ENCODE results near the gene RPSA.
"Not testable (repeated sequence)": the region's sequence is repeated elsewhere in the genome, so short reads cannot be mapped to it uniquely, and the experiment has no call there.

The RPSA gene

DNA sequence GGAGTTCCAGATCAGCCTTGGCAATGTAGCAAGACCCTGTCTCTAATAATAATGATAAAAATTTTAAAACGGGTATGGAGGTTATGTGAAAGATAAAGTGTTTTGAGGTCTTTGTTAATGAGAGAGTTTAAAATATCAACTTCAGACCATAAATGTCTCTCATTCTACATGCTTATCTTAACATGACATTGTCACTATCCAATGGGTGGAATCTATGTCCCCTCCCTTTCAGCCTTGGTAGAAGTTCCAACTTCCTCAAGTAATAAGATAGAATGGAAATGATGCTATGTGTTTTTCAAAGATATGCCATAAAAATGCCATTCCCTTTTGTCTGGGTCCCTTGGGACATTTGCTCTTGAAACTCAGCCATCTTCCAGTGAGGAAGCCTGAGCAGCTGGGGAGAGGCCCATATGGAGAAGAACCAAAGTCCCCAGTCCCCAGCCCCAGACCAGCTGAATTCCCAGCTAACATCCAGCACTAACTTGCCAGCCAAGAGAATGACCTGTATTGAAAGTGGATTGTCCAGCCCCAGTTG lies 17.0 kb downstream of the RPSA start:
- no peak for DNase-seq

DNA sequence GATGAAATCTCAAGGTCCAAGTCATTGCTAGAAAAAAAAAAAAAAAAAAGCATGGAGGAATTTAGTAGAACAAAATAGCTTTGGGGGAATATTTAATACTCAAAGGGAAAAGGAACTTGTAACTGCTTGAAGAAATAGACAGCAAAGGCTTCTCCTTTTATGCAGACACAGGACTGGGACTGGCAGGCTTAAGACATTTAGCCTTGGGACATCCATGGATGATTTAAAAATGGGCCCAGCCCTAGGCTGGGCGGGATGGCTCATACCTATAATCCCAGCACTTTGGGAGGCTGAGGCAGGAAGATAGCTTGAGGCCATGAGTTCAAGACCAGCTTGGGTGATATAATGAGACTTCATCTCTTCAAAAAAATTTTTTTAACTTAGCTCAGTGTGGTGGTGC lies 19.8 kb downstream of the RPSA start:
- DNase-seq, result no peak

DNA sequence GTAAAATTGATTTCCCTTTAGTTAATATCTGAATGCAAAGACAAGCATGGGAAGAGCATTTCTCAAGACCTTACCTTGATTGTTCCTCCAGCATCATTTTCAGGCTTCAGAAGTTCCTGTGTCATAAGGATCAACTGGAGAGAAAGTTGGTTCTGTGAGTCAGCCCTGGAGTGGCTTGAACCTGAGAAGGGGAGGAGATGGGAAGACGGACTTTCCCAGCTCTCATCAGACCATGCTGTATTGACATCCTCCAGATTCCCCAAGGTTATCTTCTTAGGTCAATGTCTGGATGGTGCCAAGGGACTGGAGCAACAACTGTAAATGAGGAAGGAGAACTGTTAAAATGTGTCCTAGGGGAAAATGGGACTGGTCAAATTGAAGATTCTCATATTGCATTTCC lies 21.0 kb downstream of the RPSA start:
- DNase-seq, result no peak

DNA sequence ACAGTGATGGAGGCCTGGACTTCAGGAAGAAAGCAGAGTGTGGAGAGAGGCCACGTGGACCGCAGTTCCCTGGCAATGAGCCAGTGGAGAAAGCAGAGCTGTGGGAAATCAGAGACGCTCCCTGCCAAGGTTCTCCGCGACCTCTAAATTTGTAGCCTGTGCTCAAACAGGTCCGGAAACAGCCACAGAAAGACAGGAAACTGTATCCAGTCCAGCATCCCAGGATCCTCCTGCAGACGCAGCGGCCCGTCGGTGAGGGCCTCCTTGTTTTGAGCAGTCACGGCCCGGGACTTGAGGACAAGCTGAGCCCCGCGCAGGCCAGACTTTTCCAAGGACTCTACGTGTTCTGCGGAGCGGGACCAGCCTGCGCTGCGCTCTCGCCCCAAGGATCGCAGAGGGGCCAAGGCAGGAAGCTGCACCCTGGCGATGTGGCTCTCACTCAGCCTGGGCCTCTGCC lies 22.3 kb downstream of the RPSA start:
- no peak for DNase-seq

DNA sequence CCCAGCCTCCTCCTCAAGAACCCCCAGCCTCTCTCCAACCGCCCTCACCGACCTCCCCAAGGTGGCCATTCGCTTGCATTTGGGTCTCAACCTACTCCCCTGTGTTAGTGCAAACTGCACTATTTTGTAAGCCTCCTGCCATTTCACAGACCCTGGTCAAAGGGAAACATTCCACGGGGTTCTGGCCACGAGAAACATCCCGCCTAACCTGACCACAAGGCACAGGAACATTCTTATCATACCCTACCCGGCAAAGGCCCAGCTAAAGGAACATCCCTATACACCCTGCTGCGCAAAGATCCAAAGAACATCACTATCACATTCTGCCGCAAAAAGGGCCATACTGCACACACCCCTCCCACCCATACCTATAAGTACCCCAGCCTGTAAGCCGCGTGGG lies 22.9 kb downstream of the RPSA start:
- DNase-seq, result no peak

DNA sequence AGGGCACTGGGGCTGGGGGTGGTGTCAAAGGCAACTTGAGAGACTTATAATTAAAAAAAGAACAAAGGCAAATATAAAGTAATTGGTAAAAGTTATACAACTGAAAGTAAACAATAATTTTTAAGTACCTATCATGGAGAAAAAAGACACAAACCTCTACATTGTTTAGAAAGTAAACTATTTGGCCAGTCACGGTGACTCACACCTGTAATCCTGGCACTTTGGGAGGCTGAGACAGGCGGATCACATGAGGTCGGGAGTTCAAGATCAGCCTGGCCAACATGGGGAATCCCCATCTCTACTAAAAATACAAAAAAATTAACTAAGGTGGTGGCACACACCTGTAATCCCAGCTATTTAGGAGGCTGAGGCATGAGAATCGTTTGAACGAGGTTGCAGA lies 25.8 kb downstream of the RPSA start:
- DNase-seq, result no peak

DNA sequence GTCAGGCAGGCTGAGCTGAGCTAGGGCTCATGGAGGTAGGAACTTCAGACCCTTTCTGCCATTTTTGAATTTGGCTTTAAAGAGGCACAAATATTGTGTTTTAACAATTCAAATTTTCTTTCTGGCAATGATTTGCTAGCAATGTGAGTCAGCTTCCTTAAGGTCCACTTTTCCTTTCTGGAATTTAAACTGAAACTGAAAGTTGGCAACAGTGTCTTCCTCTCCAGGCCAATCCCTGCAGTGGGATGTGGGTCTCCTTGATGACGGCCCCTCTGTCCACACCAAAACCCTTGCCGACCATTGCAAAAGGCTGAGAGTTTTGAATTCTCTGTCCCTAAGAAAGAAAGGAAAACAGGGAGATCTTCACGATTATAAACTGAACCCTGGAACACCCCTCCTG lies 27.1 kb downstream of the RPSA start:
- no peak for DNase-seq

DNA sequence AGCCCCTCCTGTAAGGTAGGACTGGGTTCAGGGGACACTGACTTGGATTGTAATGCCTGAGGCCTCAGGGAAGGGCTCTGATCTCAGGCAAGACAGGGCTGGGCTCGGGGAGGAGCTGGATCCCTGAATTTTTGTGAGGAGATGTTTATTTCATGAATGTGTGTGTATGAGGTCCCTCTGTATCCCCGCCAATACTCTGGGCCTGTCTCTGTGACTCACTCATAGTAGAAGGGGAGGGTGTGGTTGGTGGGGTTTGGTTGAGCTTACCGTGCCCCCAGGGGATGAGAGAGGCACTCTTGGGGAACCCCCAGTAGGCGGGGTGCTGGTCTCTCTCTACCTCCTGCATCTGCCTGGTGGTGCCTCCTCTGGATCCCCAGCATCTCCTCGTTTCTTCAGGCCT lies 28.1 kb downstream of the RPSA start:
- DNase-seq, result no peak

DNA sequence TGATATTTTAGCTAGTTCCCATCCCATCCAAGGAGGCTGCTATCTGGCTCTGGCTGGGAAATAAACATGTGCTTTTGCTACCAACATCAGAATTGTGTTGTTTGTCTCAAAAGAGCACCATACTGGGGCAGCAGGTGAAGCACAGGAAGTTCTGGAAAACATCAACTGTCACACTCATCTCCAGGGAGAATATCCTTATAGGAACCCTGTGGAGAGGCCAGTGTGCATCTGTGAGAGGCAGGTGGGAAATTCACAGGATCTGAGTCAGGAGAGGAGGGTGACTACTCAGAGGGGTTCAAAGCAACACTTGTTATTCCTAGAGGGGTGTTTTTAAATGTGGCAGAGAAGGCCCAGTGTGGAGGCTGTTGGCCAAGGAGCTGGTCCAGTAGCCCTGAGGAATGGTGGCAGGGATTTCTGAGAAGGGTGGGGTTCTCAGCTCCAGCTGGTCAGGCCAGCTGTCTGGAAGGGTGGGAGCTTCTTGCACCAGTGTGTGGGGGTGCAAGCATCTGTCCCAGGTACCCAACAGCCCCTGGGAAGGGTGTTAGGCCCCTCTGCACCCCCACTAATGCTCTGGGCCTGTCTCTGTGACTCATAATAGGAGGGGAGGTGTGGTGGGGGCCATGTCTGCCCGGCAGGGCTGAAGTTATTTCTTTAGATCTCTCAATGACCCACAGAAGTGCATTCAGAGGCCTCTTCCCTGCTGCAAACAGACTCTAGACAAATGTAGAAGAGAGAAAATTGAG lies 28.7 kb downstream of the RPSA start:
- no peak for DNase-seq

DNA sequence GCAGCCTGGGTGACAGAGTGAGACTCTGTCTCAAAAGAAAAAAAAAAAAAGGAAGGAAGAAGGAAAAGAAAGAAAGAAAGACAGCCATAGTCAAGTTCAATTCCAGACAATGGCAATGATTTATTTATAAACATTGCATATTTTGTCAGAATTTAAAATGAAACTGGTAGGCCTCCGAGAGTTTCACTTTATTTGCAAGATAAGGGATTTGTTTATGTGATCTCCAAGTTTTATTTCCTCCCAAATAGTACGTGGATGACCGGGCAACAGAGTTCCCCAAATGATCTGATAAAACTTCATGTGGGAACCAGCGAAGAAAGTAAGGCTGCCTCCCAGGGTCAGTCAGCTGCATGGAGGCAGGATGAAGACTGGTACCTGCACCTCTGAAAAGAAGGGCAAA lies 32.4 kb downstream of the RPSA start:
- DNase-seq, result no peak

DNA sequence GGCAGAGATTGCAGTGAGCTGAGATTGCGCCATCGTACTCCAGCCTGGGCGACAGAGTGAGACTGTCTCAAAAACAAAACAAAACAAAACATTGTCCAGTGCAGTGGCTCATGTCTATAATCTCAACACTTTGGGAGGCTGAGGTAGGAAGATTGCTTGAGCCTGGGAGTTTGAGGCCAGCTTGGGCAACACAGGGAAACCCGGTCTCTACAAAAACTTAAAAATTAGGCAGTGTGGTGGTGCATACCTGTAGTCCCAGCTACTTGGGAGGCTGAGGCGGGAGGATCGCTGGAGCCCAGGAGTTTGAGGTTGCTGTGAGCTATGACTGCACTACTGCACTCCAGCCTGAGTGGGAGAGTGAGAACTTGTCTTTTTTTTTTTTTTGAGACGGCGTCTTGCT lies 33.8 kb downstream of the RPSA start:
- DNase-seq, result no peak

DNA sequence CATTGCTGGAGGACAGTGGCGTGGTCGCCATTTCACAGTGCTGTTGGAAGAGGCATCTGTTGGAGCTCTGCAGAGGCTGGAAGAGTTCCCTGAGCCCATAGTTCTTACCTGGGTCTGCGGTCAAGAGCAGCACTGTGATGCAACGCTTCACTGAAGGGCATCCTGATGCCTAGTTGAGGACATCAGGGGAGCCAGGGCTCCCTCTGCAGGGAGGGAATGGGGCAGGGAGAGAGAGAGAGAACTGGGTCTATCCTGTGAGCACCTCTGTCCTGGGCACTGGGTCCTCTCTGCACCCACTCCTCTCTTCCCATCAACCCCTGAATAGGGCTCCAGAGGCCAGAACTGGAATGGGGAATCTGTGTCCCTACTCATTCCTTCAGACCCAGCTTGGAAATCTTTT lies 37.0 kb downstream of the RPSA start:
- DNase-seq, result peak; percentile 42

DNA sequence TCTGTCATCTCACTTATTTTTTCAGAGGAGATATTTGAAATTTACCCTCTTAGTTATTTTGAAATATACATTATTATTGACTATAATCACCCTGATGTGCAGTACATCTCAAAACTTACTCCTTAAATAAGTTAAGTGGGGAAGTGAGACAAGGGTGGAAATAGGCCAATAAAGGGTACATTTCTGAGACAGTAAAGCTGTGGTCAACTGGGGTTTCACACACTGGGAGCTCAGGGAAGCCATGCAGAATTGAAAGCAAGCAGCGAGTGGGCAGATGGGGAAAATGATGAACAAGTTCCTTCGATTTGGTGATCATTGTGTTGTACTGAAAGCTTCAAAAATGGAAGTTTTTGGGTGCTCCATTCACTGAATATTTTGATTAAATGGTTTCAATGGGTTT lies 39.4 kb downstream of the RPSA start:
- DNase-seq, result no peak

DNA sequence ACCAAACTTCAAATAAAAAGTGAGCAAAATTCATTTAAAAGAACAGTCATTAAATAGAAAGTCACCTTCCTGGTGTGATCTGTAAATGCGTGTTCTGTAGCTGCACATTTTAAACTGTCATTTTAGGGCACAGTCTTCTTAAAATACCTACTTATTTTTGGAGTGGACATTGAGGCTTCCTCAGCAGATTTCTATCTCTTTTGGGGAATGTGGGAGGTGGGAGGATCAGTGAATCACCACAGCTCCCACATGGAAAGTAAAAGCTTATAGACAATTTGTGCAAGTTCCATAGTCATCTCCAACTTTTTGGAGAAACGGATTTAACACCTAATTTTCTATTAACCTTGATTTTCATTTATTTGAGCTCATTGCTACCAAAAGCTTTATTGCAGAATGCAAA lies 39.9 kb downstream of the RPSA start:
- DNase-seq, result no peak

DNA sequence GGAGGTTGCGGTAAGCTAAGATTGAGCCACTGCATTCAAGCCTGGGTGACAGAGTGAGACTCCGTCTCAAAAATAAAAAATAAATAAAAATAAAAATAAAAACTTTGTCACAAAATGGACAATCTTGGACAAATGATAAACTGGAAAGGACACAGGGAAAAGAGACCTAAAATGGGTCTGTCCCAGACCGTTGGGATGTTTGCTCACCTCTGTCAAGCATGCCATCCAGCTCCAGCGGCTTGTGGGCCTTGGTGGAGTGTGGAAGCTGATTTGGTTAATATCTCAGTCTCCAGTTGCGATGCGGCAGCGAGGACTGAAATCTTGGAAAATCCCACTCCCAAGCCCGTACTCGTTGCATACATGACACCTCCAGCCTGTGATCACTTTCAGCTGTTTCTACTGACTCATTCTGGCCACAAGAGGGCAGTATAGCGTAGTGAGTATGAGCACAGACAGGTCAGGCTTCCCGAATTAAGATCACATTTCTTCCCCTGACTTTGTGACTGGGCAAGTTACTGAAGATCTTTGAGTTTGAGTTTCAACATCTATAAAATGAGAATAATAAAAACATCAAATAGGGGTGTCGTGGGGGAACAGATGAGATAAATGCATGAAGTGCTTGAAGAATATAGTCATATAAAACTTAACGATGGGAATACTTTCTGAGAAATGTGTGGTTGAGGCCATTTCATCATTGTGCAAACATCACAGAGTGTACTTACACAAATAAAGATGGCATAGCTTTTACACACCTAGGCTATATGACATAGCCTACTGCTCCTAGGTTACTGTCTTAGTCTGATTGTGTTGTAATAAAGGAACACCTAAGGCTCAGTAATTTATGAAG lies 41.3 kb downstream of the RPSA start:
- DNase-seq, result peak; percentile 89

DNA sequence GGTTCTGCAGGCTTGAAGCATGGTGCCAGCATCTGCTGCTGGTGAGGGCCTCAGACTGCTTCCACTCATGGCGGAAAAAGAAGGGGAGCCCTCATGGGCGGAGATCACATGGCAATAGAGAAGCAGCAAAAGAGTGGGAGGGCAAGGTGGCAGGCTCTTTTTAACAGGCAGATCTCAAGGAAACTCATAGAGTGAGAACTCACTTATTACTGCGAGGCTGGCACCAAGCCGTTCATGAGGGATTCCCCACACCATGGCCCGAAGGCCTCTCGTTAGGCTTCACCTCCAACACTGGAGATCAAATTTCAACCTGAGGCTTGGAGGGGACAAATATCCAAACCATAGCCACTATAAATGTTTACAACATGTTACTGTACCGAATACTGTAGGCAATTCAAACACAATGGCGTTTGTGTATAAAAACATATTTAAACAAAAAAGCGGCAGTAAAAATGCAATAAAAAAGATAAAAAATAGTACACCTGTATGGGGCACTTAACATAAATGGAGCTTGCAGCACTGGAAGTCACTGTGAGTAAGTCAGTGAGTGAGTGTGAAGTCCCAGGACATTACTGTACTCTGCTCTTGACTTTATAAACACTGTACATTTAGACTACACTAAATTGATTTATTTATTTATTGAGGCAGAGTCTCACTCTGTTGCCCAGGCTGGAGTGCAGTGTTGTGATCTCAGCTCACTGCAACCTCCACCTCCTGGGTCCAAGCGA lies 42.1 kb downstream of the RPSA start:
- DNase-seq, result no peak

DNA sequence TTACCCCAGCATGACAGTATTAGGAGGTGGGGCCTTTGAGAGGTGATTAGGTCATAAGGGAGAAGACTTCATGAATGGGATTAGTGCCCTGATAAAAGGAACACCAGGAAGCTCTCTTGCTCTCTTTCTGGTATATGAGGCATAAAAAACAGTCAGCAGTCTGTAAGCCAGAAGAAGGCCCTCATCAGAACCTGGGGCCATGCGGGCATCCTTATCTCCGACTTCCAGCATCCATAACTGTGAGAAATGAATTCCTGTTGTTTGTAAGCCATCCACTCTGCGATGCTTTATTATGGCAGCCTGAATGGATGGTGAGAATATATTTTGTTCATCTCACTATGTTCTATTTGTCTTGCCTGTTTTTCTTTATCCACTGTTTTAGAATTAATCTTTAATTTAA lies 43.3 kb downstream of the RPSA start:
- no peak for DNase-seq

DNA sequence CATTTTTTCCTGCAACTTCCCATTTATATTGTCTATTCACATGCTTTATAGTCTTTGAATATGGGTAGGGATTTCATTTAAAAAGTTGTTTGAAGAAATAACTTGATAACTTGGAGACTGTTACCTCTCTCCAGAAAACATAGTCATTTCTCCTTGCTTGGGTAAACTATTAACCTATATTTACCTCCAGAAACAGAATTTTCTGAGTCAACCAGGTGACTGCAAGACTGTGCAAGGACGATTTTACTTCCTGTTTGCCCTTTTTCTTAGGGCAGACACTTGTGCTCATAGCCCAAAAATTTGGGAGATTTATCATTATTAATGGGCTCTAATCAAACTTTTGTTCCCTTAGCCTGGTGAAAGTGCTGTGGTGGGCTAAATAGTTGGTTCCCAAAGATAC lies 46.6 kb downstream of the RPSA start:
- no peak for DNase-seq

DNA sequence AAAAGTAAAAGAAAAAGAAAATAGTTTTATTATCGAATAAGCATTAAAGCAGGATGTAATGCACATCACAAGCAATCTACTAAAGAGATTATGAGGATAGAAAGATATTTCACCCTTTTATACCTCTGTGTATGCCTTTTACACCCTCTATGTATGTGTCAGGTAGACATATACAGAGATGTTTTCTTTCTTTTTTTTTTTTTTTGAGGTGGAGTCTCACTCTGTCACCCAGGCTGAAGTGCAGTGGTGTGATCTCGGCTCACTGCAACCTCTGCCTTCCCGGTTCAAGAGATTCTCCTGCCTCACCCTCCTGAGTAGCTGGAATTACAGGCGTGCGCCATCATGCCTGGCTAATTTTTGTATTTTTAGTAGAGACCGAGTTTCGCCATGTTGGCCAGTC lies 47.4 kb downstream of the RPSA start:
- not testable (repeated sequence) for DNase-seq

DNA sequence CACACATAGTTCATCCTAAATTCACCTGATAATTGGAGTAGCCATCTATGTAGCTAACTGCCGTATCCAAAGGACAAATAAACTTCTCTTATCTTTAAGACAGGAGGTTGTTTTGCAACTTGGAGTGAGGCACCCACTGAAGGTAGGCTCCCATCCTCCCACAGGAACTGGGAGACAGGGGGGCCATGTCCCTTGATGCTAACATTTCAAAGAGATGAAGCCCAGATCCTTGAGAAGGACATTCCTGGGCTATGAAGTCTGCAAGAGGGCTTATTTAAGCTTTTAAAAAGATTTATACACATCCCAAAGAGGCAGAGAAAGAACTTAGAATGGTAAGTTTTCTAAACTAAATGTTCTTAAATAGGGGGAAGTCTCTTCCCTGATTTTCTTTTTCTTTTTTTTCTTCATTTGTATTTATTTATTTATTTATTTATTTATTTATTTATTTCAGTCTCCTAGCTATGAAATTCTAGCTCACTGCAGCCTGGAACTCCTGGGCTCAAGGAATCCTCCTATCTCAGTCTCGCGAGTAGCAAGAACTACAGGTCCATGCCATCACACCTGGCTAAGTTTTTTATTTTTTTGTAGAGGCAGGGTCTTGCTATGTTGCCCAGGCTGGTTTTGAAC lies 48.2 kb downstream of the RPSA start:
- no peak for DNase-seq

DNA sequence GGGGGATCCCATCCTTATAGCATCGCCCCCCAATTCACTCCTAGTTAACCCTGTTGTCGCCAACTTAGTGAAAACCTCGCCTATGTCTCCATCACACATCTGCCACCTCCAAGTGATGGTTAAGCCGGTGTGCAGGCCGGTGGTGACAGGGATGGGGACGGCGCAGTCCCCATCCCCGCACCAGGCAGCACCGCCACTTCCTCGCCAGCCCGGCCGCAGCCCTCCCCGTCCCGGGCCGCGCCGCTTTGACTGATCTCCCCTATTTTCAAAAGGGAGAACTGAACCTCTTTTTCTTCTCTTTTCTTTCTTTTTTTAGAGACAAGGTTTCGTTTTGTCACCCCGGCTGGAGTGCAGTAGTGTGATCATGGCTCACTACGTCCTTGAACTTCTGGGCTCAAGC lies 49.6 kb downstream of the RPSA start:
- no peak for DNase-seq

DNA sequence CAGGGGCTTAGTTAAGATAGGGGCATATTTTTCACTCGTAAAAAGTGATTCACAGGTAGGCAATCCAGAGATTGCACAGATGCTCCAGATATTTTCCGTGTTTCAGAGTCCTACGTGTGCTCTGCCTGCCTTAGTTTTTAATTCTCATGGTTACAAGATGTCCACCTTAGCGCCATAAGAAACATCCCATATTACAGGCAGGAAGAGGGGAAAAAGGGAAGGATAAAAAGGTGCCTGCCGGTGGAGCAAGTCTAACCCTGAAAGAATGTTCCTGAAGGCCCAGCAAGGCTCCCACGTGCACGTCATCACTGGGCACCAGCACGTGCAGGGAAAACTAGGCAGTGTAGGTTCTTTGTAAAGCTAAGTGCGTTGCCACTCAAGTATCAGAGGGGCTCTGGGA lies 50.8 kb downstream of the RPSA start:
- no peak for DNase-seq

DNA sequence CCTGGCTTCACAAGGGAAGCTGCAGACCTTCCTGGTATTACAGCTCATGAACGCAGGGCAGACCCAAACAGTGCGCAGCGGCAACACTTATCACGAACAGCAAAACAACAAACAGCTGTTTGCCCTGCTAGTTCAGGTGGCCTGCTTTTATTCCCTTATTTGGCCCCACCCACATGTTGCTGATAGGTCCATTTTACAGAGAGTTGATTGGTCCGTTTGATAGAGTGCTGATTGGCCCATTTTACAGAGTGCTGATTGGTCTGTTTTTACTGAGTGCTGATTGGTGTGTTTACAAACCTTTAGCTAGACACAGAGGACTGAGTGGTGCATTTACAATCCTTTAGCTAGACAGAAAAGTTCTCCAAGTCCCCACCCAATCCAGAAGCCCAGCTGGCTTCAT lies 52.1 kb downstream of the RPSA start:
- not testable (repeated sequence) for DNase-seq

Measured in NCI-H82 (cell line).